Naive thymus-derived CD8-positive, alpha-beta T cell (primary cell): ENCODE measurements around the gene KAT5. TPM values are rescaled to one million over a fixed set of nuclear protein-coding genes. Genes with fewer than 3 reads are reported as not detected.
"Not testable (repeated sequence)": the region's sequence is repeated elsewhere in the genome, so short reads cannot be mapped to it uniquely, and the experiment has no call there.

ENCODE experiments used
- ATAC-seq, 2 donors: fragments of 150-1000 bp; cut with Tn5 transposase in 1 of 2; sonication (Bioruptor Pico), chemical (Tn5 transposase) in 1 of 2; 1 replicate in 1 of 2; 2 replicates in 1 of 2; pipeline ENCODE4 v1.10.0; 2021; ENCODE audit warnings: mild to moderate bottlenecking in 2 of 2, moderate library complexity in 2 of 2
- POLR2A ChIA-PET: fragments of 350-600 bp; sonication (Branson Sonifier 250); formaldehyde crosslinking; loops from one replicate; lab custom pipeline; 2021; ENCODE audit warnings: antibody characterized with exemption; lab: Charles Lee
- DNase-seq, 10 donors: peaks; one replicate each; pipeline versions ENCODE4 v3.0.0 to v3.0.0-alpha.2; 2020 to 2022
- H3K27ac Mint-ChIP-seq, 10 donors: one replicate each; pipeline ENCODE4 v1.8.0; 2020 to 2022; ENCODE audit warnings: mild to moderate bottlenecking in 10 of 10, mixed read lengths in 10 of 10, moderate library complexity in 4 of 10, inconsistent platforms in 1 of 10
- H3K27me3 Mint-ChIP-seq, 5 donors: one replicate each; pipeline ENCODE4 v1.8.0; 2021 to 2022; ENCODE audit warnings: mixed read lengths in 5 of 5
- H3K36me3 Mint-ChIP-seq, 3 donors: one replicate each; pipeline ENCODE4 v1.8.0; 2020 to 2022; ENCODE audit warnings: mixed read lengths in 3 of 3, mild to moderate bottlenecking in 2 of 3, inconsistent platforms in 1 of 3
- H3K4me1 Mint-ChIP-seq, 4 donors: one replicate each; pipeline ENCODE4 v1.8.0; 2021 to 2022; ENCODE audit warnings: mixed read lengths in 4 of 4
- H3K4me3 Mint-ChIP-seq, 10 donors: one replicate each; pipeline ENCODE4 v1.8.0; 2020 to 2022; ENCODE audit warnings: mild to moderate bottlenecking in 10 of 10, mixed read lengths in 10 of 10, moderate library complexity in 6 of 10, inconsistent platforms in 1 of 10
- H3K9me3 Mint-ChIP-seq, 9 donors: one replicate each; pipeline ENCODE4 v1.8.0; 2020 to 2022; ENCODE audit warnings: mixed read lengths in 9 of 9, mild to moderate bottlenecking in 3 of 9, inconsistent platforms in 1 of 9, moderate library complexity in 1 of 9
- polyA plus RNA-seq, 3 donors: library from polyadenylated mRNA; unstranded; fragments of 300-500 nt; fragmentation: Illumina TruSeq; gene quantifications; one replicate each; pipeline ENCODE4 v1.2.3, GENCODE V29; 2021
- total RNA-seq, 8 experiments: library from RNA in 2 of 8; stranded (reverse) in 2 of 8; gene quantifications; one replicate each; pipeline ENCODE4 v1.2.3 and lab custom pipeline; 2021 to 2026

The KAT5 gene
- 100 to 1,000 TPM; 105 to 125 TPM for total RNA-seq
- 10 to 100 TPM; 38.0 to 57.3 (median 54.0) TPM for polyA plus RNA-seq
- 79.7 to 97.2 (median 91.7) reads per million in 6 experiments for total RNA-seq (lab: John Stamatoyannopoulos, UW)

- peaks cover 8 to 38% (median 11%) of the 10 kb centered on the region in 3 donors for H3K36me3 Mint-ChIP-seq
- ATAC-seq, result peak; percentile 86
- H3K9me3 Mint-ChIP-seq, result no peaks in the 10 kb centered on the region
- peak within 1 kb of the TSS; percentile 92 to 100 (median 94) for H3K4me3 Mint-ChIP-seq
- peak within 1 kb of the TSS; percentile 98 to 100 (median 99) for H3K27ac Mint-ChIP-seq
- POLR2A ChIA-PET, result interaction anchor here (0.5 to 2.5 kb wide), 40 partner anchors 9 to 768 kb away, joined by 3 to 38 read pairs (median 5); partner anchors contain the start of genes AP5B1, BANF1, CCDC85B and CFL1
- peak; percentile 93 to 100 (median 97) for DNase-seq
- H3K27me3 Mint-ChIP-seq, result no peaks in the 10 kb centered on the region
- H3K4me1 Mint-ChIP-seq, result peaks cover 16 to 46% (median 35%) of the 10 kb centered on the region in 4 donors
These were observed at the start of gene KAT5 for GRCh38 chr11:65711785-65712632. Gene KAT5 (plus strand): TSS chr11:65712252. CDS start chr11:65712268, 16 bp downstream.

GRCh38 chr11:65662799-65663638 lies 49.0 kb upstream of the KAT5 start, which contains the start of gene RELA:
Gene RELA (minus strand): TSS chr11:65662916. CDS start chr11:65662832, 84 bp downstream.
- POLR2A ChIA-PET, result interaction anchor here (0.6 to 34.7 kb wide), 25 partner anchors 9 to 1405 kb away, joined by 3 to 1068 read pairs (median 5); partner anchors contain the start of genes AP5B1, C11orf68, CCDC85B and EHBP1L1
- Mint-ChIP-seq H3K27me3 (no peaks in the 10 kb centered on the region), H3K9me3 (no peaks in the 10 kb centered on the region), H3K4me1 (peaks cover 16 to 47% (median 36%) of the 10 kb centered on the region in 4 donors), H3K4me3 (peak within 1 kb of the TSS; percentile 86 to 93 (median 88)), H3K27ac (peak within 1 kb of the TSS; percentile 91 to 98 (median 95)), H3K36me3 (peaks cover 0 to 30% (median 13%) of the 10 kb centered on the region in 3 donors)
- peak; percentile 80 to 84 for ATAC-seq
- peak; percentile 85 to 95 (median 88) for DNase-seq

GRCh38 chr11:65663639-65664200 lies 48.3 kb upstream of the KAT5 start:
- peak overlapping the region; percentile 80 to 93 (median 88) for H3K4me3 Mint-ChIP-seq
- peaks cover 0 to 23% (median 13%) of the 10 kb centered on the region in 3 donors for H3K36me3 Mint-ChIP-seq
- peaks cover 14 to 41% (median 33%) of the 10 kb centered on the region in 4 donors for H3K4me1 Mint-ChIP-seq
- peak in 2 of 10 donors; percentile 36 to 46 for DNase-seq
- POLR2A ChIA-PET, result interaction anchor here (0.6 to 34.7 kb wide), 19 partner anchors 8 to 1406 kb away, joined by 3 to 1068 read pairs (median 6); partner anchors contain the start of genes AP5B1, C11orf68, CCDC85B and EHBP1L1
- H3K9me3 Mint-ChIP-seq, result no peaks in the 10 kb centered on the region
- ATAC-seq, result peak; percentile 13 to 19
- H3K27ac Mint-ChIP-seq, result peak overlapping the region; percentile 91 to 98 (median 94)
- no peaks in the 10 kb centered on the region for H3K27me3 Mint-ChIP-seq

GRCh38 chr11:65672180-65672860 lies 39.7 kb upstream of the KAT5 start:
- DNase-seq (no peak), ATAC-seq (no peak)
- H3K27ac Mint-ChIP-seq, result peak overlapping the region in 2 of 10 donors; percentile 2 to 15
- no peak overlapping the region for H3K4me3 Mint-ChIP-seq
- H3K4me1 Mint-ChIP-seq, result no peaks in the 10 kb centered on the region
- H3K27me3 Mint-ChIP-seq, result no peaks in the 10 kb centered on the region
- POLR2A ChIA-PET, result interaction anchor here (1.3 kb wide), 1 partner anchor 9 kb away, joined by 5 read pairs; no protein-coding TSS in a partner anchor
- no peaks in the 10 kb centered on the region for H3K36me3 Mint-ChIP-seq
- H3K9me3 Mint-ChIP-seq, result no peaks in the 10 kb centered on the region

- H3K27ac Mint-ChIP-seq, result no peak overlapping the region
- no peaks in the 10 kb centered on the region for H3K4me1 Mint-ChIP-seq
- H3K27me3 Mint-ChIP-seq, result no peaks in the 10 kb centered on the region
- DNase-seq, result no peak
- no peak for ATAC-seq
- POLR2A ChIA-PET, result no interaction called here
- no peaks in the 10 kb centered on the region for H3K9me3 Mint-ChIP-seq
- no peaks in the 10 kb centered on the region for H3K36me3 Mint-ChIP-seq
- H3K4me3 Mint-ChIP-seq, result no peak overlapping the region
These were observed 39.1 kb upstream of the KAT5 start for GRCh38 chr11:65672982-65673381.

- H3K9me3 Mint-ChIP-seq, result no peaks in the 10 kb centered on the region
- H3K27me3 Mint-ChIP-seq, result peaks cover 0 to 1% (median 0%) of the 10 kb centered on the region in 5 donors
- DNase-seq (no peak), ATAC-seq (no peak)
- H3K4me1 Mint-ChIP-seq, result no peaks in the 10 kb centered on the region
- H3K36me3 Mint-ChIP-seq, result no peaks in the 10 kb centered on the region
- H3K27ac Mint-ChIP-seq, result no peak overlapping the region
- no peak overlapping the region for H3K4me3 Mint-ChIP-seq
- POLR2A ChIA-PET, result interaction anchor here (0.7 kb wide), 1 partner anchor 88 kb away, joined by 3 read pairs; no protein-coding TSS in a partner anchor
These were observed 31.8 kb upstream of the KAT5 start for GRCh38 chr11:65680192-65680743.

- H3K4me3 Mint-ChIP-seq, ATAC-seq, H3K27me3 Mint-ChIP-seq, H3K9me3 Mint-ChIP-seq, H3K36me3 Mint-ChIP-seq, H3K27ac Mint-ChIP-seq, H3K4me1 Mint-ChIP-seq, DNase-seq: not testable (repeated sequence)
- POLR2A ChIA-PET, result interaction anchor here (1.0 kb wide), 1 partner anchor 56 kb away, joined by 3 read pairs; no protein-coding TSS in a partner anchor
These were observed 28.6 kb upstream of the KAT5 start for GRCh38 chr11:65683480-65683879.

GRCh38 chr11:65685981-65686380 lies 26.1 kb upstream of the KAT5 start:
- POLR2A ChIA-PET, result no interaction called here
- DNase-seq, result no peak
- peaks cover 0 to 4% (median 0%) of the 10 kb centered on the region in 5 donors for H3K27me3 Mint-ChIP-seq
- no peak overlapping the region for H3K27ac Mint-ChIP-seq
- no peaks in the 10 kb centered on the region for H3K9me3 Mint-ChIP-seq
- ATAC-seq, result no peak
- no peaks in the 10 kb centered on the region for H3K4me1 Mint-ChIP-seq
- no peak overlapping the region for H3K4me3 Mint-ChIP-seq
- peaks cover 0 to 1% (median 0%) of the 10 kb centered on the region in 3 donors for H3K36me3 Mint-ChIP-seq

- H3K4me3 Mint-ChIP-seq, DNase-seq, H3K27ac Mint-ChIP-seq, H3K27me3 Mint-ChIP-seq, POLR2A ChIA-PET, H3K36me3 Mint-ChIP-seq, ATAC-seq, H3K9me3 Mint-ChIP-seq: not testable (repeated sequence)
- H3K4me1 Mint-ChIP-seq, result peaks cover 0 to 10% (median 0%) of the 10 kb centered on the region in 4 donors
These were observed 20.2 kb upstream of the KAT5 start for GRCh38 chr11:65691847-65692246.

- Mint-ChIP-seq H3K36me3 (no peaks in the 10 kb centered on the region), H3K4me3 (no peak overlapping the region), H3K27ac (no peak overlapping the region), H3K27me3 (no peaks in the 10 kb centered on the region), H3K9me3 (no peaks in the 10 kb centered on the region), H3K4me1 (peaks cover 0 to 10% (median 0%) of the 10 kb centered on the region in 4 donors)
- POLR2A ChIA-PET, result no interaction called here
- ATAC-seq (no peak), DNase-seq (no peak)
These were observed 19.7 kb upstream of the KAT5 start for GRCh38 chr11:65692367-65692766.
